H9 (cell line): ENCODE data around the gene LZTR1. TPM values are rescaled to one million over a fixed set of nuclear protein-coding genes. Genes with fewer than 3 reads are reported as not detected.

Source experiments
- DNase-seq: peaks from one replicate; pipeline ENCODE4 v3.0.0-alpha.2; 2017
- H2AFZ ChIP-seq: one replicate; pipeline ENCODE4 v1.6.1; 2013; ENCODE audit warnings: mild to moderate bottlenecking, low read length, control low read depth, moderate library complexity
- H2AK5ac ChIP-seq: 2 replicates; pipeline ENCODE4 v1.6.1; 2013; ENCODE audit warnings: low read length, control low read depth, mixed read lengths; ENCODE audit not compliant: insufficient read length
- H2BK120ac ChIP-seq: one replicate; pipeline ENCODE4 v1.6.1; 2013; ENCODE audit warnings: low read depth, mild to moderate bottlenecking, low read length, control low read depth, inconsistent platforms; ENCODE audit not compliant: poor library complexity, severe bottlenecking
- H2BK12ac ChIP-seq: 2 replicates; pipeline ENCODE4 v1.6.1; 2013; ENCODE audit warnings: low read length, control low read depth, mixed read lengths, low read depth; ENCODE audit not compliant: insufficient read length
- H2BK15ac ChIP-seq: 2 replicates; pipeline ENCODE4 v1.6.1; 2013; ENCODE audit warnings: low read depth, low read length, control low read depth
- H2BK20ac ChIP-seq: one replicate; pipeline ENCODE4 v1.6.1; 2013; ENCODE audit warnings: low read depth, mild to moderate bottlenecking, low read length, control low read depth, inconsistent platforms; ENCODE audit not compliant: poor library complexity, severe bottlenecking
- H2BK5ac ChIP-seq: 2 replicates; pipeline ENCODE4 v1.6.1; 2013; ENCODE audit warnings: low read length, control low read depth, mixed read lengths; ENCODE audit not compliant: insufficient read length
- H3K14ac ChIP-seq: 2 replicates; pipeline ENCODE4 v1.6.1; 2013; ENCODE audit warnings: low read length, control low read depth; ENCODE audit not compliant: insufficient read depth
- H3K18ac ChIP-seq: 2 replicates; pipeline ENCODE4 v1.6.1; 2013; ENCODE audit warnings: low read depth, mild to moderate bottlenecking, mixed read lengths, low read length, control low read depth; ENCODE audit not compliant: insufficient read length
- H3K23ac ChIP-seq: 2 replicates; pipeline ENCODE4 v1.6.1; 2013; ENCODE audit warnings: low read length, control low read depth, mixed read lengths, low read depth; ENCODE audit not compliant: insufficient read length
- H3K23me2 ChIP-seq: 2 replicates; pipeline ENCODE4 v1.6.1; 2013; ENCODE audit warnings: low read depth, mild to moderate bottlenecking, mixed read lengths, low read length, control low read depth; ENCODE audit not compliant: insufficient read length, poor library complexity, severe bottlenecking
- H3K27ac ChIP-seq: 2 replicates; pipeline ENCODE4 v1.5.1; 2013; ENCODE audit warnings: low read length, control low read depth, mixed read lengths, low read depth; ENCODE audit not compliant: insufficient read length
- H3K27me3 ChIP-seq: 2 replicates; pipeline ENCODE4 v1.6.1; 2013; ENCODE audit warnings: low read length, control low read depth, inconsistent platforms; ENCODE audit not compliant: insufficient read depth
- H3K4ac ChIP-seq: 2 replicates; pipeline ENCODE4 v1.6.1; 2013; ENCODE audit warnings: low read depth, mild to moderate bottlenecking, control low read depth, inconsistent platforms, low read length, moderate library complexity
- H3K4me1 ChIP-seq: 2 replicates; pipeline ENCODE4 v1.6.1; 2013; ENCODE audit warnings: low read length, control low read depth, inconsistent platforms; ENCODE audit not compliant: insufficient read depth
- H3K4me2 ChIP-seq: 2 replicates; pipeline ENCODE4 v1.6.1; 2013; ENCODE audit warnings: low read length, control low read depth, mixed read lengths; ENCODE audit not compliant: insufficient read length, insufficient read depth
- H3K56ac ChIP-seq: 2 replicates; pipeline ENCODE4 v1.6.1; 2013; ENCODE audit warnings: low read depth, mild to moderate bottlenecking, mixed read lengths, low read length, control low read depth; ENCODE audit not compliant: insufficient read length
- H3K79me1 ChIP-seq: 2 replicates; pipeline ENCODE4 v1.6.1; 2013; ENCODE audit warnings: low read depth, mild to moderate bottlenecking, moderate library complexity, low read length, control low read depth, inconsistent platforms; ENCODE audit not compliant: insufficient read depth, poor library complexity, severe bottlenecking
- H3K79me2 ChIP-seq: 2 replicates; pipeline ENCODE4 v1.6.1; 2013; ENCODE audit warnings: low read length, control low read depth, inconsistent platforms; ENCODE audit not compliant: insufficient read depth
- H3K9ac ChIP-seq: 2 replicates; pipeline ENCODE4 v1.6.1; 2013; ENCODE audit warnings: low read length, control low read depth, mixed read lengths; ENCODE audit not compliant: insufficient read length; ENCODE audit errors: extremely low read depth
- H3K9me3 ChIP-seq: one replicate; pipeline ENCODE4 v1.6.1; 2013; ENCODE audit warnings: low read depth, low read length, inconsistent platforms; ENCODE audit not compliant: control insufficient read depth
- H3T11ph ChIP-seq: one replicate; pipeline ENCODE4 v1.6.1; 2013; ENCODE audit warnings: mild to moderate bottlenecking, low read length, control low read depth, inconsistent platforms
- H4K20me1 ChIP-seq: one replicate; pipeline ENCODE4 v1.6.1; 2013; ENCODE audit not compliant: control insufficient read depth, insufficient read length, insufficient read depth
- H4K5ac ChIP-seq: 2 replicates; pipeline ENCODE4 v1.6.1; 2013; ENCODE audit warnings: low read depth, mild to moderate bottlenecking, mixed read lengths, low read length, control low read depth; ENCODE audit not compliant: insufficient read length
- H4K8ac ChIP-seq: replicated peaks from 2 replicates; pipeline ENCODE4 v1.6.1; 2013; ENCODE audit warnings: low read length, control low read depth, mixed read lengths, low read depth; ENCODE audit not compliant: insufficient read length
- H4K91ac ChIP-seq: 2 replicates; pipeline ENCODE4 v1.6.1; 2013; ENCODE audit warnings: low read depth, mild to moderate bottlenecking, moderate library complexity, mixed read lengths, low read length, control low read depth; ENCODE audit not compliant: insufficient read length
- H3K27ac Mint-ChIP-seq, 3 experiments: 2 replicates in 2 of 3; 3 replicates in 1 of 3; pipeline ENCODE4 v1.8.0; 2020 to 2021; ENCODE audit warnings: mixed read lengths in 3 of 3, mild to moderate bottlenecking in 1 of 3, moderate library complexity in 1 of 3
- H3K27me3 Mint-ChIP-seq: 2 replicates; pipeline ENCODE4 v1.8.0; 2021; ENCODE audit warnings: low read depth, mild to moderate bottlenecking, moderate library complexity, mixed read lengths
- H3K36me3 Mint-ChIP-seq, 3 experiments: 2 replicates in 2 of 3; 3 replicates in 1 of 3; pipeline ENCODE4 v1.8.0; 2020 to 2021; ENCODE audit warnings: low read depth in 3 of 3, mixed read lengths in 3 of 3; ENCODE audit not compliant: insufficient read depth in 1 of 3
- H3K4me1 Mint-ChIP-seq, 2 experiments: 2 replicates each; pipeline ENCODE4 v1.8.0; 2020; ENCODE audit warnings: mixed read lengths in 2 of 2
- H3K4me3 Mint-ChIP-seq, 2 experiments: 2 replicates in 1 of 2; 3 replicates in 1 of 2; pipeline ENCODE4 v1.8.0; 2020 to 2021; ENCODE audit warnings: mild to moderate bottlenecking in 2 of 2, mixed read lengths in 2 of 2, moderate library complexity in 1 of 2
- H3K9me3 Mint-ChIP-seq, 2 experiments: 2 replicates in 1 of 2; 3 replicates in 1 of 2; pipeline ENCODE4 v1.8.0; 2020; ENCODE audit warnings: mild to moderate bottlenecking in 2 of 2, mixed read lengths in 2 of 2, moderate library complexity in 1 of 2
- CTCF ChIP-seq: fragments of 200-600 bp; sonication (generic); conservative IDR thresholded peaks from 3 replicates; pipeline ENCODE4 v1.8.0; 2021; ENCODE audit warnings: antibody characterized with exemption, mild to moderate bottlenecking
- WGBS: extraction: QIAGEN DNeasy Blood & Tissue Kit; methylation state at CpG from one replicate; pipeline ENCODE4 v1.1.7; 2013; ENCODE audit warnings: missing lambda C conversion rate, low lambda C conversion rate, mixed read lengths; ENCODE audit not compliant: insufficient read length; ENCODE audit errors: extremely low coverage; 5-methylcytosine and 5-hydroxymethylcytosine counted together
- total RNA-seq: library from RNA; stranded (reverse); gene quantifications from 2 replicates; pipeline ENCODE4 v1.2.1, GENCODE V29; 2021

Gene LZTR1
- total RNA-seq, 1 experiment from 2014 or later = 47.0 TPM

GRCh38 chr22:20994128-20994901 lies 12.2 kb downstream of the LZTR1 start:
- Histone ChIP-seq H2AFZ (no peak overlapping the region), H3K14ac (no peak overlapping the region), H2BK20ac (no peak overlapping the region), H3K27me3 (no peaks in the 10 kb centered on the region), H3K4me1 (no peaks in the 10 kb centered on the region), H4K5ac (no peak overlapping the region), H3K23ac (no peak overlapping the region), H4K8ac (no peak overlapping the region), H3K4ac (no peak overlapping the region), H4K20me1 (no peaks in the 10 kb centered on the region), H3K79me2 (no peaks in the 10 kb centered on the region), H3T11ph (no peak overlapping the region), H3K79me1 (no peaks in the 10 kb centered on the region), H2AK5ac (no peak overlapping the region), H2BK120ac (no peak overlapping the region), H3K27ac (no peak overlapping the region), H3K56ac (no peak overlapping the region), H3K9ac (no peak overlapping the region), H3K4me2 (no peak overlapping the region), H2BK5ac (no peak overlapping the region), H2BK12ac (no peak overlapping the region), H2BK15ac (no peak overlapping the region), H3K23me2 (no peaks in the 10 kb centered on the region), H3K18ac (no peak overlapping the region), H4K91ac (no peak overlapping the region), H3K9me3 (no peaks in the 10 kb centered on the region)
- no peak for DNase-seq
- Mint-ChIP-seq H3K9me3 (no peaks in the 10 kb centered on the region), H3K36me3 (peaks cover 2 to 26% (median 8%) of the 10 kb centered on the region in 3 experiments; a peak in 6 of 7 replicates), H3K27me3 (no peaks in the 10 kb centered on the region), H3K4me1 (0 out of 4 replicates have a peak, but pooled peaks cover 0 to 2% of the 10 kb centered on the region in 2 experiments), H3K27ac (no peak overlapping the region), H3K4me3 (no peak overlapping the region)
- WGBS = no CpG with 5 or more reads among the region's 30 CpGs
- TF ChIP-seq CTCF = no peak
